Neural cell (in vitro differentiated cells): ENCODE results near the gene AKAP6.

Experiments used
- CTCF ChIP-seq: fragments of 450-650 bp; IDR thresholded peaks from 2 replicates; pipeline ENCODE4 v1.5.1; 2014; ENCODE audit warnings: antibody characterized with exemption, mild to moderate bottlenecking, moderate library complexity; ENCODE audit not compliant: poor library complexity, severe bottlenecking
- EP300 ChIP-seq: fragments of 450-650 bp; conservative IDR thresholded peaks from 2 replicates; pipeline ENCODE4 v1.6.1; 2014; ENCODE audit warnings: antibody characterized with exemption, mild to moderate bottlenecking, moderate library complexity; ENCODE audit not compliant: poor library complexity, severe bottlenecking
- EZH2 ChIP-seq: fragments of 200-600, 300-800 bp; shearing (Covaris generic), sonication (generic); IDR thresholded peaks from 2 replicates; pipeline ENCODE4 v1.6.1; 2014; ENCODE audit warnings: antibody characterized with exemption, low read length, borderline replicate concordance, mild to moderate bottlenecking; ENCODE audit not compliant: insufficient read depth, poor library complexity, severe bottlenecking
- MXI1 ChIP-seq: fragments of 450-650 bp; conservative IDR thresholded peaks from 2 replicates; pipeline ENCODE4 v1.6.1; 2014; ENCODE audit warnings: antibody characterized with exemption, mild to moderate bottlenecking; ENCODE audit not compliant: poor library complexity, severe bottlenecking
- POLR2AphosphoS5 ChIP-seq: IDR thresholded peaks from 2 replicates; pipeline ENCODE4 v1.6.1; 2012
- TAF1 ChIP-seq: IDR thresholded peaks from 2 replicates; pipeline ENCODE4 v1.6.1; 2012; ENCODE audit warnings: low read depth

GRCh38 chr14:32537166-32537565 lies 208.1 kb downstream of the AKAP6 start:
- no peak for TF ChIP-seq CTCF
- no peak for TF ChIP-seq MXI1
- no peak for TF ChIP-seq TAF1
- no peak for TF ChIP-seq EZH2
- no peak for TF ChIP-seq EP300
- no peak for TF ChIP-seq POLR2AphosphoS5
